GM19328 (cell line): ENCODE measurements around the gene SMURF2.

Experiments used
- ATAC-seq: cut with Tn5 transposase; IDR thresholded peaks from one replicate; pipeline ENCODE4 v1.9.1; 2021; ENCODE audit warnings: mild to moderate bottlenecking, moderate library complexity; ENCODE audit not compliant: unreplicated experiment

Gene SMURF2

GRCh38 chr17:64505340-64506200 lies 156.5 kb downstream of the SMURF2 start:
- ATAC-seq: no peak

- no peak for ATAC-seq
Measured at GRCh38 chr17:64504769-64505339, 157.3 kb downstream of the SMURF2 start.

DNA sequence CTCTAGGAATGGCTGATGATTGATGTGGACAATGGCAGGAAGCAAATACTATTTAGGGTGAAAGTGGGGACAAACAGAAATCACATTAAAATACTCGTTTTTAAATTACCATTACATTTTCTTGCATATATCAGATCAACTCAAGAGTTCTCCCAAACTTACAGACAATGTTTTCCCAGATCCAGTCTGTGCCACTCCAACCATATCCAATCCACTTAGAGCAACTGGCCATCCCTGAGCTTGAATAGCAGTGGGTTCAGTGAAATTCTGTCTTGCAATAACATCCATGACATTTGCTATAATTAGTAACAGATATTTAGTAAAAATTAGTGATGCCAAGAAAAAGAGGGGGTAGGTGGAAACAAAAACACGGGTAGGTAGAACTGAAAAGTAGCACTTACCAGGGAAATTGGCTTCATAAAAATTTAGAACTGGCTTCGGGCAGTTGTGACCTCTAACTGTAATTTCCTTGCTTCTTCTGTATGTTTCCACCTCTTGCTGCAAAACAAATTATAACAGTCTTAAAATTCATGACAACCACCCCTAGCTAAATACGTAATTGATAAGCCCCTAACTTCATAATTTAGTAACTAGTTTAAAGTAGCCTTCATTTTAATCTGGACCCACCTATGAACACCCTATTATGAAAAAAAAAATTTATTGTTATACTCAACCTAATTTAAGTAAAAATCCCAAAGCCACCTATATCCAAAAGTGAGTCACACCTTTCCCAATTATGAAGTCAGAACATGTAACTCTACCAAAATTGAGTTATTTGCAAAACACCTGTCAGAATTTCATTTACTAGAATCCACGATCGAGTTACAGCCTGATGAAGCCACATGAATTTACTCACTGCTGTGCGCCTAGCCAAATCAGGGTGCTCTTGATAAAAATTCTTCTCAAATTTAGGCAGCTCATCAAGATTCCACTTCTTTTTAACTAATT lies 158.0 kb downstream of the SMURF2 start:
- no peak for ATAC-seq

- no peak for ATAC-seq
Measured at GRCh38 chr17:64503341-64503740, 158.8 kb downstream of the SMURF2 start.

DNA sequence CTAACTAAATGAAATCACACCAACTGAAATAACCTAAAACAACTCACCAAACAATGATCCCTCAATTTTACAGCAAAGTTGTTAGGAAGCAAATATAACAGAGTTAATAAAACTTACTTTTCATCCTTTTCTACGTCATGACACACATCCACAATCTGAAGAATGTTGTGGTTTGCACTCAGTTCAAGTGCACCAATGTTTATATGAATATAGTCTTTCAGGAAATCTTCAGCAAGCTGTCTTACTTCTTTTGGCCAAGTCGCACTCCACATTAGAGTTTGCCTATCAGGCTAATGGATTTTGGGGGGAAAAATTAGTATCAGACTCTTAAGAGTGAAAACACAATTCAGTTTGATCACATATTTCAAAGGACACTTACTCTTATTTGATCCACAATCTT lies 159.3 kb downstream of the SMURF2 start:
- ATAC-seq: no peak

DNA sequence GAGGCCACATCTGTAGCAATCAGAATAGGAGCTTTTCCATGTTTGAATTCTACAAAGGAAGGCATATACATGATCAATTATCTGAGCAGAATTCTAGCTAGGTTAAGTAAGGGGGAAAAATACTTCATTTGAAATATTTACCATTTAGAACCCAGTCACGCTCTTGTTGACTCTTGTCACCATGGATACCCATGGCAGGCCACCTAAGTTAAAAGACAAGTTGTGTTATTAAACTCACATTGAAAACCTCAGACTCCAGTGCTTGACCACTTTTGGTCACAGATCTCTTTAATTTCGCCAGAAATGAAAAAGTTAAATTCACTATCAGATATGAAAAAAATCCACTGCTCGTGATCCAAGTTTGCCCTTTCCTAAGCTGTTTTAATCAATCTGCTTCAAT lies 160.1 kb downstream of the SMURF2 start:
- no peak for ATAC-seq

GRCh38 chr17:64500862-64501765 lies 161.0 kb downstream of the SMURF2 start:
- ATAC-seq: no peak

- ATAC-seq: no peak
Measured at GRCh38 chr17:64500487-64500859, 161.6 kb downstream of the SMURF2 start.

DNA sequence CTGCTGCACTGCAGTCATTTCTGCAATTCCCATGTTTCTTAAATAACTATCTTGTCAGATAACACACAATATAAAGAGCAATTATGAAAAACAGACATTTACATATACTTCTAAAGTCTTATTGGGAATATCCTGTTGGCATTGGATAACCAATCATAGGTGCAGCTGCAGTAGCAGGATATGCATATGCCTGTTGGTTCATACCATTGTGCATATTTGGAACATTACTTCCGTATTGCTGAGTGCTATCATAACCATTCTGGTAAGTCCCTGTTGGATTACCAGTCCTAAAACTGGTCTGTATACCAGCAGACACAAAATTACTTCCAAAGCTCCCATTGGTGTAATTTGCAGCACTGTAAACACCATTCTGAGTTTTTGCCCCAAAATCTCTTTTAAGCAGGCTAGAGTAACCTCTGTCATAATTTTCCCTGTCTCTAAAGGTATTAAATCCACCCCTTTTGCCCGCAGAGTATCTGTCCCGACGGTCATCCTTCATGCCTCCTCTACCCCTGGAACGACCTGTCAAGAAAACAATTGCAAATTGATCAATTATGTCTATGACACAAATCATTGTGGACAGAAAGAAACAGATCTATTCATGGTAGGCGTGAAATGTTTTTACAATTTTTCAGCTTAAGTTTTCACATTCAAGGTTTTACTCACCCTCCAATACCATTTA lies 162.2 kb downstream of the SMURF2 start:
- ATAC-seq: no peak

DNA sequence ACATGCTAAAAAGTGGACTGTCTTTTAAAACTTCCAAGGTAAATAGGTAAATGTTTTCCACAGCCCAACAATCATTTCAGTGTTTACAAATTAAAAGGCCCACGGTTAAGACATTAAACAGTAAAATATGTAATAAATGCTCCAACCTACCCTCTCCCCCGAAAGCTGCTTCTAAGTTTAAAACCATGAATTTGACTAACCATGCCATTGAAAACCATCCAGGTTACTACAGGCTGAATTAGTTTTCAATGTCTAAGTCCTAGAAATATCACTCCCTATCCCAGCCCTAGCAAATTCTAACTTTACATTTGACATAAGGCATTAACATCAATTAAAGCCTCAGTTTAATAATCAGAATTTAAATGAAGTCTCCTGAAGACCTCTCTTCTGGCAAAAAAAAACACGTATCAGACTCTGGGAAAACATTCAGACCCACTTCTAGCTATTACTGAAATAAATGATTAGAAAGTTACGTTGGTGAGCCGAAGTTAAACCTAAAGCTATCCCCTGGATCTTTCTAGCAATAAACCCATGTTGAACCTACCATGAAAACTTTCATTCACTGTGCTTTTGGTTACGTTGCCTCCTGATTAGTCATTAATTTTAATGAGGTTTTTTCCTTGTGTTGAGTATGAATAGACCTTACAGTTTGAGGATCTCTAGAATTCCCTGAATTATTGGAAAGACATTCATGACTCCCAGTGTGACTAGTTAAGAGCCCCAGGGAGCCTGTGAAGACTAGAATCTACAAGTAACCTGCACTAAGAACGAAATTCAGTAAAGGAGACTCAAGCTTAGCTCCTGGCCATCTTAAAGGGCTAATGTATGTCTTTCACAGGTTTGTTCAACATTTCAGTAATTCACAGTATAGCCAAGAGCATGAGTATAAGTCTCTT lies 163.6 kb downstream of the SMURF2 start:
- no peak for ATAC-seq

GRCh38 chr17:64497565-64498035 lies 164.5 kb downstream of the SMURF2 start:
- ATAC-seq: no peak

DNA sequence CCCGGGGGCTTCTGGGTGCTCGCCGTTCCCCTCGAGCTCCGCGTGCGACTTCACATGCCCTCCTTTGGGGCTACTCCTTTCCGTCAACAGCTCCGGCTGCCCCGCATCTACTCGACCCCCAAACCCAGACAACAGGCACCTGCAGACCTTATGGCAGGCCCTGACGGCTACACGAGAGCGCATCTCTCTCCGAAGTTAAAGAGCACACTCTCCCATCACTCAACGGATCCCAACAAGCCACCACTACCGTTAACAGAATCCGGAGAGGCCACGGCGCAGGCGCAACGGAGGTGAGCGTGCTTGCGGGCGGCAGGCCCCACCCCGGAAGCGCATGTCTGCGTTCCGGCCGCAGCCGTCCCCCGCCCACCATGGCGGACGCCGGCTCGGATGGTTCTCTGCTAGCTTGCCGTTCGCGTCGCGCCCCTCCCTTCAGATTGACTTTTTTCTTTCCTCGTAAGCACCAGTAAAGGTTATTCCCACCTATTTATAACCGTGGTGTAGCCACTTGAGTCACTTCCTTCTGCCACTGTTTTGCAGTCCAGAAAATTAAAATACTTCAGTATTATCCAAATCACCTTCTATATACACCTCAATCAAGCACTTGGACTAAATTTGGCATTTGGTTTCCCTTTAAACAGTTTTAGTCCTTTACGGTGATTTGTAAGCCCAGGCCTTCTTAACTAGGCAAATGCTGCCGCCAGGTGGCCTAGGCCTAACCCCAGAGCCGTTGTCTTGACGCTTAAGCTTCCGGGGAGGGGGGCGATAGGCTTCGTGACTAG lies 165.1 kb downstream of the SMURF2 start, which contains the start of gene POLG2:
Gene POLG2, minus strand, starts transcription at position 269 of the 779 bp plus-strand sequence. Its CDS starts 86 bp downstream, at position 183.
- ATAC-seq: peak; percentile 87

GRCh38 chr17:64496348-64496785 lies 165.7 kb downstream of the SMURF2 start:
- no peak for ATAC-seq
